ENCODE measurements around the gene PNP.

- no peak for TF ChIP-seq CTCF (IDR thresholded peaks at IDR 0.05; ENCODE audit: low read length)
- no peak for TF ChIP-seq EZH2 (optimal IDR thresholded peaks at IDR 0.05; ENCODE audit: low read depth, low read length)
- no peak for TF ChIP-seq EZH2phosphoT487 (IDR thresholded peaks at IDR 0.05; ENCODE audit: low read length)
These were observed 23.3 kb downstream of the PNP start for GRCh38 chr14:20492486-20492885.

All from MM.1S (cell line).